Islet precursor cell (in vitro differentiated cells): ENCODE data around the gene NDST3.
"Not testable (repeated sequence)": the region's sequence is repeated elsewhere in the genome, so short reads cannot be mapped to it uniquely, and the experiment has no call there.

Experiments
- DNase-seq: peaks from one replicate; pipeline ENCODE4 v3.0.0-alpha.2; 2018

Gene NDST3

DNA sequence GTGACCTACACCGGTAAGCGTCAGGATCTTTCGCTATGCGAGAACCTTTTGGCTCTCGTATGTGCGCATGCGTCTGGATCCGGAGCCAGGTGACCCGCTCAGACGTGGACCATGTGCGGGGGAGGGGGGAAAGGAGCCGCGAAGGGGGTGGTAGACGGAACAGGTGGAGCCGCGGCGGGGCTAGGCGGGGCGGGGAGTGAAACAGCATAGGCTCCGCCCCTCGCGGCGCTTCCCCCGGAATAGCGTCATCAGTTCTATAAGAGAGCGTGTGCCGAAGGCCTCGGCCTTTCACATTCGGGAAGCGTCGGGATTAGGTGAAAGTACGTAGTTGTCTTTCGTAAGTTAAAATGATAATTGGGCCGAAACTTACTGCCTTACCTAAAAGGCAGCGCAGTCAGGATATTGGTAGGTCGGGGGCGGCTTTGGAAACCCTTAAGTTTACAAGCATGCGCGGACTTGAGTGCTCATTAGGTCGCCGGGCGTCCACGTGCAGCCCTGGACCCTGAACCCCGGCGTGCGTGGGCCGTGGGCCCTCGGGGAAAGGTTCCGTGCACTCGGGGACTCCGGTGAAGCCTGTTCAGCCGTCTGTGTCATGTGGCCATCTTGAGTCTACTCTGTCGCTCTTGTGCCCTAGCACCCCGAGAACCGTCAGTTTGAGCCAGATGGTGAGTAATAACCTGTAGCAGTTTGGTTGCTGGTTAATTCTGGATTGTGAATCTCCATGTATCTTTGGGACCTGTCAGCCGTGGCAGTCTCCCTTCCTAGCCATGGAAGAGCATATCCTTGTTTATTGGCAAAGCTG lies 244.4 kb downstream of the NDST3 start:
- DNase-seq, result peak; percentile 98

DNA sequence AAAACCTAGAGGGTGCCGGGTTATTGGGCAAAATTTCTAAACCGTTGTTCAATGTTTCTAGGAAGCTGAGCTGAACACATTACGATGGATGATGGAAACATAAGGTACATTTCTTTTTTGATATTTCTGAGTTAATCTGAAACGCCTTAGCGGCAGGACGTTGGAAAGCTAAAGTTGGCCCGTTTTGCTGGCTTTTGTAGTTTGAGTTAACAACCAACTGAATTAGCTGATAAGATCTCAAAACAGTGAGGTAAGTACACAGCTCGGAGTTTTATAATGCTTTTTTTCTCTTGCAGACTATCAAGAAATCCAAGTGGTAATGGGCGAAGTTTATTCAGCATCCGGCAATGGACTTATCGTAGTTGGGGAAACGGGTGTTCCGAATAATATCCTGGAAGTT lies 245.0 kb downstream of the NDST3 start:
- no peak for DNase-seq

DNA sequence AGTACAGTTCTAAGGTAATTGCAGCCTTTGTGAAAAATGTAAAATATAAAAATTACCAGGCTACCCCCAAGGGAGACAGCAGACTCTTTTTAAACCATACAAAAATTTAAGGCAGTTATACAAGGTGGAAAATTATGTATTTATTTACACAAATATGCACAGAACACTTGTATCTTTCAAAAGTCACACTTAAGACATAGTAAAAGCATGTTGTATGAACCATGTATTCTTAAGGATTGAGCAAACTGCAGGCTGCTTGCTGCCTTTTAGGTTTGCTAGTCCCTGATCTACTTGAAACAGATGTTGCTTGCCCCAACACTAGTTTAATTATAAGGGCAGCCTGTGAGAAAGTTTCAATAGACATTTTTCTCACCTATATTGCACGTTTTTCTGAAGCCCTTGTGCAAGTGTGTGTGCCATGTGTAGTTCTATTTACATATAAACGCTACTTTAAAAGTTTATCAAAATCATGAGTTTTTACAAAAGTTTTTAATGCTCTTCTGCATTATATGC lies 245.7 kb downstream of the NDST3 start:
- DNase-seq, result no peak

DNA sequence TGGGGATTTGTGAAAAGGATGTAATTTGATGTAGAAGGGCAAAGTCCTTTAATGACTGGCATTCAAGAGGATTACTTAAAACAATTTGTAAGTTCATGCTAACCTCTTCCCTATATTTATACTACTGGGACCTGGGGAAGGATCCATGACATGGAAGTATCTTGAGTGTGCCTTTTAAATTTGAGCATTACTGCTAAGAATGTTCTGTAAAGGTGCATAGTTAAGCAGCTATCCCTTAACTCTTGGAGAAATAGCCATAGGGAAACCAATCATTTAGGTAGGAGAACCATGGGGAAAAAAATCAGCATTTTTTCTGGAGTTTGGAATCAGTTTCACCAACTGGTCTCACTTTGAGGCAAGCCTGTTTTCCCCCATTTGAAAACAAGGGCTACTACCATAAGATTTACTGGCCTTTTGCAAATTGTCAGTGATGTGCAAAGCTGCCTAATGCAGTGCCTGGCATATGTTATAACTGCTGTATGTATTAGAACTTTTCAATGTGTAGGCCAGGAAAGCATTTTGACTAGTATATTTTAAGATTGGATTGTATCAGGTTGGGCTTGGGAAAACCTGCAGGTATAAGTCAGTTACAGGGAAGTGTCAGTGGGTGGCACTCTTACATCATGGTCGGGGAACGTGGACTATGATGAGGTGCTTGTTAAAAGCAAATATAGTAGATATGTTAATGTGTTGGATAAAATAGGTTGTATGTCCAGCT lies 246.4 kb downstream of the NDST3 start:
- DNase-seq, result peak; percentile 76

DNA sequence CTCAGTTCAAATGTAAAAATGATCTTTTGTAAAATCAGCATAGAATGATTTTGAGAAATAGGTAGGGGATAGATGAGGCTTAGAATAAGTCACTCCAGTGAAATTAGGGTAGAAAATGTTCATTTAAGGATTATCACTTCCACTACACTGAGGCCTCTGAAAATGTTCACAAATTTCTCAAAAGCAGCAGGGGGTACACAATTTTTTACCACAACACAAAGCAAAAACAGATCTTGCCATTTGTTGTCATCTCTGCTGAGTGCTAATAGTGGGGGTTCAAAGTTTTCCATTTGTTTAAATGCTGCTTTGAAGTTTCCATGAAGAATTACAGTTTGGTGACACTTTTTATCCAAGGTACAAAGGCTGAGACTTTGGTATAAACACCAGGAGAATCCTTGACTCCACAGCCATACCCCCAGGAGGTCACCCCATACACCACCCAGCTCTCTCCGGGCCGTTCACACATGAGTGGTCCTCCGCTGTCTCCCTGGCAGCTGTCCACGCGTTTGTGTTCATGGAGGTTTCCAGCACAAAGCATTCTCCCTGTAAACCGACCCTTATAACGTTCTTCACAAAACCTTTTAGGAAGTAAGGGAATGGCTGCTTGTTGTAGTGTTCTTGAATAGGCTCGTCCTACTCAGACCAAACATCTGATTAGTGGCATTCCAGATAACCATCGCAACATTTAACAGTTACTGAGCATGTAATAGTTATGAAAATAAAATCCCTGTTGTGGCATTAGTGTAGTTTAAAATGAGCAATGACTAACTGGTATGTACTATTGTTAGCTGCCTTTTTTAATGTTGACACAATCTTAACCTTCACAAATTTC lies 247.5 kb downstream of the NDST3 start:
- peak; percentile 63 for DNase-seq

DNA sequence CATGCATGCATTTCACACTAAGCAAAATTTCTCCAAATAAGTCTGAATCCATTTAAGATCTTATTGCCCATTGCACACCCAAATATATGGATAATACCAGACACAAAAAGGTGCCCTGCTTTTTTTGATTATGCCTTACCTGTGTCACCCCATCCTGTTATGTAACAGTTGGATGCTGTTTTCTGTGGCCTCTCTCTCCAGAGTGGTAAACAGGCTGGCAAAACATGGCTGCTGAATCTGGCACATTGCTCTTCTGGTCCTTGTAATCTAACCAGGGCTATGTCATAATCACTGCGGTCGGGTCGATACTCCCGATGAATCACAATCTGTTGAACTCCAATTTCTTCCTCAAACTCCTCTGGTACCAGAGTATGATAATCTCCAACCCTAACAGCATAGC lies 248.4 kb downstream of the NDST3 start:
- no peak for DNase-seq

DNA sequence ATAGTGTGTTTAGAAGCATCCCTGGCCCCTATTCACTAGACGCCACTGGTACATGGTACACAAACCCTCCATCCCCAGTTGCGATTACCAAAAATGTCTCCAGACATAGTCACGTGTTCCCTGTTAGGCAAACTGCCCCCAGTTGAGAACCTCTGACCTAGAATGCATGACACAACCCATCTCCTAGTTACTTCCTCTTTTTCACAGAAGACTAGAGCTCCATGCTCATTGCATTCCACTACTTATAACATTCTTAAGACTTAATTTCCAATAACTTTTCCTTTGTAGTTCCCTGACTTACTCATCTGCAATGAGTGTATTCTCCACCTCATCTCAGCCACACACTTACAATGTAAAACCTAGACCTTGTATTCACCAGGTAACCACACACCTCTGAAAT lies 249.9 kb downstream of the NDST3 start:
- DNase-seq, result no peak

DNA sequence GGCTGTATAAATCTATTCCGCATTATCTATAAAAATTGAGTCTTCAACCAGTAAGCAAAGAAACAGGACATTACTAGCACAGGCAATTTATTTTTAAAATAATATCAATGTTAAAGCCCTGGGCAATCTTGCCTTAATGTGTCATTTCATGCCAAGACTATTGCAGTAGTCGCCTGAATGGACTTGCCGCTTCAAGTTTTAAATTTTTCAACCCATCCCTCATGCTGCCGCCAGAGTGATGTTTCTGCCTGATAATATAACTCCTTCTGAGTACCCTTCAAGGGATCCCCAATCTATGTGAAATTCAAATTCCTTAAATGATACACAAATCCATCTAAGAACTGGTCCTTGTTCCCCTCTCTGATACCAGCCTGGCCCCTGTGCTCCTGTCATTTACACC lies 251.6 kb downstream of the NDST3 start:
- DNase-seq, result no peak

DNA sequence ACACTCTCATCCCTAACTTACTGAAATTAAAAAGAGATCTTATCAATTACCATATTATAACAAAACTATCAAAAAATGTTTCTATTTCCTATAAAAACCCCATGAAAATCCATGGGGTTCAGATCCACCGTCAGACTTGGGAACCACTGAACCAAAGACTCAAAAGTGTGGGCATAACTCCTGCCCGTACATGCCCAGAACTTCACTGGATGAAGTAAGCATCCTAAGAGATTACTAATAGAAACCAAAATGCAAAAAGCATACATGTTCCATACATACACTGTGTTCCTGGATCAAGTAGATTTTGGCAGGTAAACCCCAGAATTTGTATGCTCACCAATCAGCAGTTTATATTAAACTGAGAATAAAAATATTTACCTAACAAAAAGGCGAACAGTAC lies 252.4 kb downstream of the NDST3 start:
- no peak for DNase-seq

DNA sequence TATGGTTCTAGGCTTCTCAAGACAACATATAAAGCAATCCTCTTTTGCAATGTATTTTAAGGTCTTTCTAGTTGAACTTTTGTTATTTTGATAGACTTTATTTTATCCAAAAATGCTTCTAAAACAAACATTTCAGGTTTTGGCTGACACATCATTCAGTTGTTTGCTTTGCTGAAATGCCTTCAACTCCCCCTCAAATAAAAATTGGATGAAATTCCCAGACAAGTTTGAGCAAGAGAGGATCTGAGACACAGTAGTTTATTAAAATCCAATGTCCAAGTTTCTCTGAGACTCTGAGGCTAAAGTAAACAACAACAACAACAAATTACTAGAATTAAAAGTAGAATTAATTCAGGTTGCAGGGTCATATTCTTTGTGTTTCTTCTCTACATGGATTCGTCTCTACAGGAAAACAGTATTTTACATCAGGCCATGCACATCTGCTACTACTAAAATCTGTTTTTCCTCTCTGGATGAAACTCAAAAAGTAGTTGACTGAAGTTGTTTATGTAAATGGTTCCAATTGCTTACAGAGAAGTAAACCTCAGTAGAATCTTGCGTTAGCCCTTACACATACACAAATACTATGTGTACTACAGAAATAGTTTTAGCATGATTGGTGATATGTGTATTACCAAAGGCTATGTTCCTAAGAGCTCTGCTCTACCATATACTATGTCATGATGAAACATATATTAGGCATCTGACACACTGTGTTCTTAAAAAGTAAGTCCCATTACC lies 253.6 kb downstream of the NDST3 start:
- DNase-seq, result no peak

DNA sequence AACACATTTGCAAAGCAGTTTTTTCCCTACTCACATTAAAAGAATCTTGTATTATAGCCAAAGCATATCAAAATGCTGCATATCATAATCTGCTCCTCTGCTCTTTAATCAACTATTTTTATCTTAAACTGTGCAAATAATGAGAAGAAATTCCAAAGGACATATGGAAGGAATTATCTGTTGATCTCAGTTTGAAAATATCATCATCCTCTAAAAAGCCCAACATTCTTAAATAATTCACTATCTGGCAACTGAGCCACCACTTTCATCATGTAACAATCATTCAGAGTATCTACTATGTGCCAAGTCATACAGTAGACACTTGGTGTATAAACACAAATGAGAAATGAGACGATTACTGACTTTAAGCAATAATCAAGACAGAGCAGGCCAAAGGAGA lies 255.5 kb downstream of the NDST3 start:
- DNase-seq, result no peak

DNA sequence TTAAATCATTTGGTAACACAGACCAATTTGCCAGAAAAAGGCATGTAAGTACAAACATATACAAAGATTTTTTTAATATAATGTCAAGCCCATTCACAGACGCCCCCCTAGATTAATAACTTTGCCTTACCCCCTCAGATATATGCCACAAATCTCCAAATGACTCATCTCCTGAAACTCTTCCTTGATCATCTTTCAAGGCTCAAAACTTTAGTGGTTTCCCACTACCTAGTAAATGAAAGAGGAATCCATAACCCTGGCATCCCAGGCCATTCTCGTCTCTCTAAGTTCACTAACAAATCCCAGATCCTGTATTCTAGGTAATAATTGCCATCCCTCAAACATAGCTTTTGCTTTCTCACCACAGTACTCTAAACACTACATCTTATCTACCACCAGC lies 256.7 kb downstream of the NDST3 start:
- DNase-seq, result no peak

DNA sequence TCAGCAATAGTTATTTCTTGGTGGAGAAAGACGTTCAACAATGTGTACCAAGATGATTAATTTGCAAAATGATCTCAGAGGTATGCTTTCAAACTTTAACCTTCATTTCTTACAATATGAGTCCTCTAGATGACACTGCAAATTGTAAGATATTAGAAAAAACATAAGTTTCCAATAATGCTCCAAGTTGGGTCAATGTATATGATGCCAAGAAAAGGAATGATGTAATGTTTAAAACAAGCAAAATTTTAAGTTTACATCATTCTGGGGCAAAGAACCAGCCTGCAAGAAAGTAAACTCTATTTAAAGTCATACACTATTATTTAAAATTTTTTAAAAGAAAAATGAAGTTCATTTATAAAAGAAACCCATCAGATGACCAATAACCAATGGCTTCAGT lies 262.4 kb downstream of the NDST3 start:
- no peak for DNase-seq

DNA sequence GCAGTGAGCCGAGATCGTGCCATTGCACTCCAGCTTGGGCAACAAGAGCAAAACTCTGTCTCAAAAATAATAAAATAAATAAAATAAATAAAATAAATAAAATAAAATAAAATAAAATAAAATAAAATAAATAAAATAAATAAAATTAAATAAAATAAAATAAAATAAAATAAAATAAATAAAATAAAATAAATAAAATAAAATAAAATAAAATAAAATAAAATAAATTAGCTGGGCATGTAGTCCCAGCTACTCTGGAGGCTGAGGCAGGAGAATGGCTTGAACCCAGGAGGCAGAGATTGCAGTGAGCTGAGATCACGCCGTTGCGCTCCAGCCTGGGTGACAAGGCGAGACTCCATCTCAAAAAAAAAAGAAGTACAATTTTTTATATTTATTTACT lies 265.3 kb downstream of the NDST3 start:
- not testable (repeated sequence) for DNase-seq

DNA sequence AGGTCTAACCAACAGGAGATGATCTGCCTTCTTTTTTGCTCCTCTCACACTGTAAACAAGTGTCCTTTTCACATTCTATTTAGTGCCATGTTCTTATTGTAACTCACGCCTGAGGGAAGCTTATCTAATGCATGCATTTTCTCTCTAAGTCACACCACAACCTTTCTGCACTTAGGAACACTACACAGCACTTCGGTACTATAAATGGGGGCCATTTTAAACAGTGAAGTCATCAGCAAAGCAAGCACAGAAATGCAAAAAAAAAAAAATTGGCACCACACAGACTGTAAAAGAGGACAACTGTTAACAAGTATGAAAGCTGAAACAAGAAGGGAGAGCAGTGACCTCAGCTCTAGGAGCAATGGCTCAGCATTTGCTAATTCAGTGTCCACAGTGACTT lies 273.4 kb downstream of the NDST3 start:
- DNase-seq, result no peak
